ENCODE results near the gene MANF.

Gene MANF

GRCh38 chr3:51379301-51379700 is 5.8 kb upstream of the MANF start:
- TF ChIP-seq TCF4 (CRISPR knock-in tag; IDR thresholded peaks at IDR 0.05; ENCODE audit: borderline replicate concordance) (no peak), CREB5 (CRISPR knock-in tag; IDR thresholded peaks at IDR 0.05; ENCODE audit: low read depth) (no peak), ZNF565 (CRISPR knock-in tag; conservative IDR thresholded peaks at IDR 0.05; ENCODE audit: low read depth) (no peak), ARNTL (CRISPR knock-in tag; IDR thresholded peaks at IDR 0.05; ENCODE audit: borderline replicate concordance, low read depth) (no peak), CSRNP3 (CRISPR knock-in tag; IDR thresholded peaks at IDR 0.05) (no peak), CSDC2 (CRISPR knock-in tag; IDR thresholded peaks at IDR 0.05) (no peak), TOX (CRISPR knock-in tag; IDR thresholded peaks at IDR 0.05; ENCODE audit: borderline replicate concordance) (no peak), BACH2 (CRISPR knock-in tag; IDR thresholded peaks at IDR 0.05; ENCODE audit: borderline replicate concordance) (no peak), ZFP30 (CRISPR knock-in tag; IDR thresholded peaks at IDR 0.05) (no peak), PATZ1 (CRISPR knock-in tag; IDR thresholded peaks at IDR 0.05; ENCODE audit: borderline replicate concordance) (no peak), ZNF70 (CRISPR knock-in tag; IDR thresholded peaks at IDR 0.05) (no peak), TSHZ2 (CRISPR knock-in tag; IDR thresholded peaks at IDR 0.05) (no peak), GLIS3 (CRISPR knock-in tag; IDR thresholded peaks at IDR 0.05) (no peak), PPARA (CRISPR knock-in tag; IDR thresholded peaks at IDR 0.05; ENCODE audit: borderline replicate concordance) (no peak), OSR1 (CRISPR knock-in tag; IDR thresholded peaks at IDR 0.05) (no peak), SNAI2 (CRISPR knock-in tag; IDR thresholded peaks at IDR 0.05) (no peak), RARB (CRISPR knock-in tag; IDR thresholded peaks at IDR 0.05) (no peak), ISL1 (CRISPR knock-in tag; IDR thresholded peaks at IDR 0.05) (no peak)
- ATAC-seq = no peak

GRCh38 chr3:51379746-51380455 is 5.2 kb upstream of the MANF start:
- no peak for ATAC-seq
- TF ChIP-seq OSR1 (CRISPR knock-in tag; IDR thresholded peaks at IDR 0.05) (no peak), ARNTL (CRISPR knock-in tag; IDR thresholded peaks at IDR 0.05; ENCODE audit: borderline replicate concordance, low read depth) (no peak), ZNF8 (CRISPR knock-in tag; IDR thresholded peaks at IDR 0.05) (no peak), BACH2 (CRISPR knock-in tag; IDR thresholded peaks at IDR 0.05; ENCODE audit: borderline replicate concordance) (no peak), ZC3H10 (CRISPR knock-in tag; IDR thresholded peaks at IDR 0.05) (no peak), TOX (CRISPR knock-in tag; IDR thresholded peaks at IDR 0.05; ENCODE audit: borderline replicate concordance) (no peak), SNAI2 (CRISPR knock-in tag; IDR thresholded peaks at IDR 0.05) (no peak), ESRRG (CRISPR knock-in tag; IDR thresholded peaks at IDR 0.05) (no peak), TCF4 (CRISPR knock-in tag; IDR thresholded peaks at IDR 0.05; ENCODE audit: borderline replicate concordance) (no peak), ZFP30 (CRISPR knock-in tag; IDR thresholded peaks at IDR 0.05) (no peak), CREB5 (CRISPR knock-in tag; IDR thresholded peaks at IDR 0.05; ENCODE audit: low read depth) (no peak), ZNF70 (CRISPR knock-in tag; IDR thresholded peaks at IDR 0.05) (no peak), POU6F1 (CRISPR knock-in tag; IDR thresholded peaks at IDR 0.05; ENCODE audit: borderline replicate concordance, low read depth) (no peak), PPARA (CRISPR knock-in tag; IDR thresholded peaks at IDR 0.05; ENCODE audit: borderline replicate concordance) (no peak), RARB (CRISPR knock-in tag; IDR thresholded peaks at IDR 0.05) (no peak), CSDC2 (CRISPR knock-in tag; IDR thresholded peaks at IDR 0.05) (no peak), ZNF565 (CRISPR knock-in tag; conservative IDR thresholded peaks at IDR 0.05; ENCODE audit: low read depth) (no peak), GLIS3 (CRISPR knock-in tag; IDR thresholded peaks at IDR 0.05) (no peak), TSHZ2 (CRISPR knock-in tag; IDR thresholded peaks at IDR 0.05) (no peak), ZFP3 (CRISPR knock-in tag; IDR thresholded peaks at IDR 0.05) (no peak)

Data from SK-N-SH treated with all-trans-retinoic acid at 6 μM for 48 hours (cell line).